IMR-90 (cell line): ENCODE results near the gene PI4K2B. TPM values are rescaled to one million over a fixed set of nuclear protein-coding genes. Genes with fewer than 3 reads are reported as not detected.

ENCODE experiments used
- ATAC-seq: fragments of 200-7000 bp; cut with Tn5 transposase; 2 replicates; pipeline ENCODE4 v1.9.1; 2020; ENCODE audit warnings: low read depth, mild to moderate bottlenecking, moderate library complexity
- BruUV-seq: library from RNA; stranded (reverse); fragments of 400-500 nt; replicated peaks from 2 replicates; lab custom pipeline; 2021; lab: Mats Ljungman, UMichigan
- CTCF ChIA-PET: fragments of 300-600 bp; formaldehyde crosslinking; extraction: SDS; loops from one replicate; lab custom pipeline; 2021; ENCODE audit warnings: antibody characterized with exemption; lab: Yijun Ruan, JAX
- POLR2A ChIA-PET: fragments of 300-600 bp; sonication (Branson Sonifier 250); formaldehyde crosslinking; loops from one replicate; lab custom pipeline; 2022; ENCODE audit warnings: antibody characterized with exemption; ENCODE audit not compliant: unreplicated experiment; lab: Charles Lee
- DNase-seq: peaks from one replicate; pipeline ENCODE4 v3.0.0; 2013
- H2AFZ ChIP-seq: replicated peaks from 2 replicates; pipeline ENCODE3; 2013; ENCODE audit warnings: low read length, mild to moderate bottlenecking; ENCODE audit not compliant: poor library complexity
- H2AK5ac ChIP-seq: 2 replicates; pipeline ENCODE4 v1.6.1; 2013; ENCODE audit warnings: low read depth, low read length, inconsistent platforms
- H2AK9ac ChIP-seq: replicated peaks from 2 replicates; pipeline ENCODE3; 2013; ENCODE audit warnings: mild to moderate bottlenecking, low read depth, low read length, moderate library complexity; ENCODE audit not compliant: poor library complexity
- H2BK120ac ChIP-seq: 2 replicates; pipeline ENCODE4 v1.6.1; 2013; ENCODE audit warnings: low read depth, low read length, inconsistent platforms
- H2BK15ac ChIP-seq: 3 replicates; pipeline ENCODE4 v1.6.1; 2013; ENCODE audit warnings: low read depth, low read length, inconsistent platforms
- H2BK20ac ChIP-seq: 2 replicates; pipeline ENCODE4 v1.6.1; 2013; ENCODE audit warnings: low read depth, mild to moderate bottlenecking, inconsistent platforms, low read length, moderate library complexity
- H2BK5ac ChIP-seq: 2 replicates; pipeline ENCODE4 v1.6.1; 2013; ENCODE audit warnings: mild to moderate bottlenecking, low read depth, low read length, inconsistent platforms; ENCODE audit not compliant: poor library complexity, severe bottlenecking
- H3K14ac ChIP-seq: replicated peaks from 2 replicates; pipeline ENCODE4 v1.6.1; 2013; ENCODE audit warnings: low read depth, low read length, inconsistent platforms
- H3K18ac ChIP-seq: 2 replicates; pipeline ENCODE4 v1.6.1; 2013; ENCODE audit warnings: low read depth, low read length, control low read depth
- H3K23ac ChIP-seq: 2 replicates; pipeline ENCODE4 v1.6.1; 2013; ENCODE audit warnings: low read depth, low read length, inconsistent platforms
- H3K27ac ChIP-seq: 2 replicates; pipeline ENCODE4 v1.5.1; 2013; ENCODE audit warnings: mild to moderate bottlenecking, control low read depth, low read length; ENCODE audit not compliant: insufficient read depth
- H3K27me3 ChIP-seq: 2 replicates; pipeline ENCODE4 v1.6.1; 2013; ENCODE audit warnings: low read length; ENCODE audit not compliant: control insufficient read depth, insufficient read depth
- H3K36me3 ChIP-seq: 2 replicates; pipeline ENCODE4 v1.6.1; 2013; ENCODE audit warnings: low read length, mixed read lengths; ENCODE audit not compliant: control insufficient read depth, insufficient read depth
- H3K4ac ChIP-seq: 2 replicates; pipeline ENCODE4 v1.6.1; 2013; ENCODE audit warnings: low read depth, low read length, inconsistent platforms
- H3K4me1 ChIP-seq: 2 replicates; pipeline ENCODE4 v1.6.1; 2013; ENCODE audit warnings: low read length, mixed read lengths; ENCODE audit not compliant: control insufficient read depth, insufficient read depth
- H3K4me2 ChIP-seq: 2 replicates; pipeline ENCODE4 v1.6.1; 2013; ENCODE audit warnings: low read depth, mild to moderate bottlenecking, control low read depth, low read length, moderate library complexity
- H3K4me3 ChIP-seq: 2 replicates; pipeline ENCODE4 v1.5.1; 2013; ENCODE audit warnings: low read depth, mild to moderate bottlenecking, control low read depth, low read length, moderate library complexity; ENCODE audit not compliant: insufficient read depth
- H3K56ac ChIP-seq: 2 replicates; pipeline ENCODE4 v1.6.1; 2013; ENCODE audit warnings: low read length, inconsistent platforms; ENCODE audit not compliant: insufficient read depth; ENCODE audit errors: extremely low read depth
- H3K79me1 ChIP-seq, 2 experiments: 2 replicates each; pipeline ENCODE4 v1.6.1; 2013; ENCODE audit warnings: low read length in 2 of 2, inconsistent platforms in 1 of 2, low read depth in 1 of 2
- H3K9ac ChIP-seq: 2 replicates; pipeline ENCODE4 v1.6.1; 2013; ENCODE audit warnings: low read depth, low read length, control low read depth
- H3K9me1 ChIP-seq: 2 replicates; pipeline ENCODE4 v1.6.1; 2013; ENCODE audit warnings: low read length, inconsistent platforms; ENCODE audit not compliant: insufficient read depth
- H3K9me3 ChIP-seq: 2 replicates; pipeline ENCODE4 v1.6.1; 2013; ENCODE audit warnings: low read length; ENCODE audit not compliant: control insufficient read depth, insufficient read depth
- H4K20me1 ChIP-seq: 2 replicates; pipeline ENCODE4 v1.6.1; 2013; ENCODE audit warnings: low read length, inconsistent platforms; ENCODE audit not compliant: insufficient read depth
- H4K5ac ChIP-seq: 2 replicates; pipeline ENCODE4 v1.6.1; 2013; ENCODE audit warnings: mild to moderate bottlenecking, low read depth, low read length, control low read depth
- H4K8ac ChIP-seq, 2 experiments: 2 replicates each; pipeline ENCODE4 v1.6.1; 2013; ENCODE audit warnings: low read depth in 2 of 2, low read length in 2 of 2, control low read depth in 1 of 2, inconsistent platforms in 1 of 2
- H4K91ac ChIP-seq: 2 replicates; pipeline ENCODE4 v1.6.1; 2013; ENCODE audit warnings: low read depth, low read length, inconsistent platforms; ENCODE audit not compliant: insufficient read depth
- BHLHE40 ChIP-seq: fragments of 150-350 bp; IDR thresholded peaks from 2 replicates; pipeline ENCODE4 v1.6.1; 2016; ENCODE audit warnings: mild to moderate bottlenecking, low read depth, low read length
- CEBPB ChIP-seq: IDR thresholded peaks from 2 replicates; pipeline ENCODE4 v1.6.1; 2012; ENCODE audit warnings: low read depth, low read length, improper control_type of control experiment
- CHD1 ChIP-seq: IDR thresholded peaks from 2 replicates; pipeline ENCODE4 v1.6.1; 2012; ENCODE audit warnings: low read depth, low read length, improper control_type of control experiment
- FOS ChIP-seq: fragments of 150-350 bp; IDR thresholded peaks from 2 replicates; pipeline ENCODE4 v1.6.1; 2016; ENCODE audit warnings: low read depth, low read length
- MXI1 ChIP-seq: IDR thresholded peaks from 2 replicates; pipeline ENCODE4 v1.6.1; 2012; ENCODE audit warnings: low read depth, mild to moderate bottlenecking, low read length, moderate library complexity, borderline replicate concordance
- RCOR1 ChIP-seq: IDR thresholded peaks from 2 replicates; pipeline ENCODE4 v1.6.1; 2012; ENCODE audit warnings: mild to moderate bottlenecking, low read length, improper control_type of control experiment; ENCODE audit not compliant: insufficient replicate concordance
- RFX5 ChIP-seq: IDR thresholded peaks from 2 replicates; pipeline ENCODE4 v1.8.0; 2012; ENCODE audit warnings: low read depth, mild to moderate bottlenecking, low read length, moderate library complexity
- WGBS, 2 experiments: methylation state at CpG; one replicate each; pipeline versions ENCODE4 v1.1.5 to v1.1.7; 2013; ENCODE audit warnings: missing lambda C conversion rate in 2 of 2; ENCODE audit not compliant: insufficient read length in 1 of 2; ENCODE audit errors: extremely low coverage in 2 of 2; 5-methylcytosine and 5-hydroxymethylcytosine counted together
- dilution Hi-C: fragments of 300-500 bp; cut with HindIII; formaldehyde crosslinking; loops from one replicate; pipeline ENCODE4 v1.14.3; 2018; ENCODE audit warnings: low sequenced_read_pairs; ENCODE audit not compliant: unreplicated experiment
- in situ Hi-C: fragments of 300-500 bp; cut with MboI; formaldehyde crosslinking; loops from 3 replicates; pipeline ENCODE4 v1.14.3; 2019; ENCODE audit warnings: low sequenced_read_pairs, inconsistent platforms, mixed read lengths
- intact Hi-C: fragments of 100-400 bp; cut with micrococcal nuclease; formaldehyde crosslinking; loops from 2 replicates; pipeline ENCODE4 v1.10.0; 2022
- polyA plus RNA-seq, 3 experiments: library from polyadenylated mRNA; depleted of rRNA; stranded (reverse); fragments of >200 nt; gene quantifications; 2 replicates each; pipeline ENCODE4 v1.2.3, GENCODE V29; 2012; ENCODE audit warnings: low replicate concordance in 1 of 3
- total RNA-seq: library from RNA; depleted of rRNA; stranded (reverse); fragments of >200 nt; gene quantifications from 2 replicates; pipeline ENCODE4 v1.2.3, GENCODE V29; 2012

PI4K2B gene
- total and polyA plus RNA-seq, 2 of the 4 experiments (the other 2 are of a cell fraction): 6.5 to 7.6 TPM

DNA sequence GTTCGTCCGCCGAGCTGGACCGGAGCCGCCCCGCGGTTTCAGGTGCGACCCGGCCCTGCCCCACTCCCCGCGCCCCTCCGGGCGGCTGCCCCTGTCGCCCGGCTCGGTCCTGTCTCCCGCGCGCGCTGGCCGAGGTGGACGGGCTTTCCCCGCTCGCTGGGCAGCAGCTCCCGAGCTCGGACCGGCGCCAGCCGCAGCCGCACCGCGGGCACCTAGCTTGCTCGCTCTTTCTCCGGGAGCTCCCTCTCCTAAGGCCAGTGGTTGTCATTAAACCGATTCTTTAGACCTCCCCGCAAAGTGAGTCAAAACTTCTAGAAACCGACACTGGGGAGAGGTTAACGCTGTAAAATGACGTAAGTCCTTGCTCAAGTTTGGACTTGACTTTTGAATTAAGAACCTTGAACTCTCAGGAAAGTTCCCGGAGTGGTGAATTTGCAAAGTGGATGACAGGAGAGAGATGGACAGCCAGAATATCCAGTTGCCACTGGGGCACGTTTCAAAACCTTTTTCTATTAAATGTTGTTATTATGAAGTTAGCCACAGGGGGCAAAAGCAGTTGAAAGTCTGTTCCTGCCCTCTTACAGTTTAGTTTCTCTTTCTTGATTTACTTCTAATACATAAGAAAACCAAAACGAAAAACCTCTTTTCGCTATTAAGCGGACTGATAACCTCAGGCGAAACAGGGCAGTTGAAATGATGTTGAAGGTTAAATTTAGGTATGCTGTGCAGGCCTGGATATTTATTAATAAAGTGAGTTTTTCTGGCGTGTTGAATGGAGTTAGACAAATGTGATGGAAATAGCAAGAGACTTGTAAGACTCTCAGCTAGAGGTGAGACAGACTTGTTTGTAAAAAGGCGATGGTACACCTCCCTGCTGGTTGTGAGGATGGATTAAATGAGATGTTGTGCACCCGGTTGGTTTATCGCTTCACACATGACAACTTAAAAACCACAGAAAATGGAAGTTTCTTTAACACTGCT lies 847 bp downstream of the PI4K2B start (continued):
- TF ChIP-seq FOS (no peak), CHD1 (no peak), MXI1 (0 out of 2 replicates have a peak, but pooled peaks have one; percentile 42), BHLHE40 (peak; percentile 84)

DNA sequence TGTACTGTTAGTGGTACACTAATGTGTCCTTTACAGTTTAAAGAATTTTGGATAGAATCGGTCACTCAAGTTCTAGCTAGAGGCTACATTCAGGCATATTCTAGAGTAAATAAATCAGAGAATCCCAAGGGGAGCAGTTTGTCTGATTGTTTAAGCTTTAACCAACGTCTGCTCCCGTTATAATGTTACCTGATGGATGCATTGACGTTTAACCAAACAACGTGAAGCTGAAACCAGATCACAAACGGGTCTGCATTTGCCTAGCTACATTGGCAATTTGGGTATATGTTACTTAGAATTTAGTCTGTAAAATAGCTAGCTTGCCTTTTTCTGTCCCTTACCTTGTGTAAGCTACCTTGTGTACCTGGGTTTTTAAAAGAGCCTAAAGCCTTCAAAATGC lies 1.6 kb downstream of the PI4K2B start:
- in situ Hi-C loops: no loop called here
- no peak overlapping the region for H4K91ac ChIP-seq
- no peak overlapping the region for H2BK120ac ChIP-seq
- no peak overlapping the region for H2BK5ac ChIP-seq
- no peaks in the 10 kb centered on the region for H3K27me3 ChIP-seq
- no peak overlapping the region for H3K18ac ChIP-seq
- H2AFZ ChIP-seq: no peak overlapping the region
- no TSS peak for BruUV-seq
- H3K79me1 ChIP-seq: peaks cover 15 to 30% of the 10 kb centered on the region in 2 experiments
- H3K4ac ChIP-seq: no peak overlapping the region
- no peak overlapping the region for H2BK20ac ChIP-seq
- ChIA-PET POLR2A (no interaction called here), CTCF (interaction anchor here (0.6 to 1.2 kb wide), 5 partner anchors 12 to 656 kb away, joined by 3 to 4 read pairs (median 3); partner anchors contain the start of gene ZCCHC4)
- H3K9ac ChIP-seq: peak overlapping the region; percentile 69; the same call in 1 of the 2 replicates
- peak overlapping the region; percentile 20; the same call in 1 of the 2 replicates for H3K23ac ChIP-seq
- ATAC-seq (no peak), DNase-seq (no peak)
- peak overlapping the region; percentile 35; the same call in 1 of the 2 replicates for H4K5ac ChIP-seq
- H2BK15ac ChIP-seq: no peak overlapping the region
- H2AK9ac ChIP-seq: no peak overlapping the region
- no peak overlapping the region for H3K56ac ChIP-seq
- H3K4me2 ChIP-seq: peak overlapping the region; percentile 84
- peaks cover 4% of the 10 kb centered on the region; the same call in 1 of the 2 replicates for H3K9me3 ChIP-seq
- no peaks in the 10 kb centered on the region; the same call in 1 of the 2 replicates for H4K20me1 ChIP-seq
- TF ChIP-seq CEBPB (no peak), BHLHE40 (no peak), RCOR1 (no peak), CHD1 (no peak), RFX5 (no peak)
- intact Hi-C loops: loop anchor here (2.0 to 10.0 kb wide), 3 partner anchors 63 to 129 kb away; partner anchors contain the start of gene ZCCHC4
- H3K27ac ChIP-seq: no peak overlapping the region
- H3K36me3 ChIP-seq: no peaks in the 10 kb centered on the region
- 0 out of 2 replicates have a peak, but pooled peaks cover 2% of the 10 kb centered on the region for H3K4me1 ChIP-seq
- no peak overlapping the region for H3K14ac ChIP-seq
- no peak overlapping the region for H2AK5ac ChIP-seq
- 50% methylated on average over 4 of the region's 6 CpGs; no CpG with 5 or more reads in 1 of the 2 experiments for WGBS, 2 experiments
- H3K9me1 ChIP-seq: no peaks in the 10 kb centered on the region
- dilution Hi-C loops: no loop called here
- peak overlapping the region; percentile 91 for H3K4me3 ChIP-seq
- no peak overlapping the region; a peak in 1 of 4 replicates for H4K8ac ChIP-seq
